Prostate gland (tissue), 2 donors: ENCODE results near the gene MKRN2.

Source experiments
- POLR2A ChIP-seq: fragments of 450-650 bp; IDR thresholded peaks from one replicate; pipeline ENCODE4 v1.6.1; 2016; ENCODE audit warnings: antibody characterized with exemption, mild to moderate bottlenecking
- POLR2AphosphoS5 ChIP-seq: sonication (generic); formaldehyde crosslinking; IDR thresholded peaks from one replicate; pipeline ENCODE4 v1.6.1; 2017; ENCODE audit warnings: antibody characterized with exemption
- TF ChIP-seq, protein P1 (sequence below), 4 experiments: fragments of 200-600 bp in 2 of 4; fragments of 450-650 bp in 2 of 4; sonication (generic) in 2 of 4; IDR thresholded peaks; 1 replicate in 3 of 4; 2 replicates in 1 of 4; pipeline ENCODE4 v1.5.1; 2016 to 2019; ENCODE audit warnings: antibody characterized with exemption in 4 of 4, mild to moderate bottlenecking in 2 of 4, moderate library complexity in 2 of 4

DNA sequence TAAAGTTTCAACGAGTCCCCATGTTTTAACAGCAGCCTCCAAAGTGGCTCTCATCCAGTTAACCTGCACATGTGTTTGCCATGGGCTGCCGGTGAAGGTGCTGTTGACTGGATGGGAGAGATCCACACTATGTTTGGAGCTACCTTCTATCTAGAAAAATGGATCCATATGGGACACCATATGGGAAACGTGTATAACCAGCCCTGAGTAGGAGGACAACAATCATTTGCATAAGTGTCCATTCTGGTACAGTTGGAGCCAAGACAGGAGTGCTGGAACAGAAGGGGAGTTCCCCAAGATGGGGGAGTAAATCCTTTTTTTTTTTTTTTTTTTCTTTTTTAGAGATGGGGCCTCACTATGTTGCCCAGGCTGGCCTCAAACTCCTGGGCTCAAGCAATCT, 36.6 kb downstream of the MKRN2 start:
- TF ChIP-seq, protein P1, sequence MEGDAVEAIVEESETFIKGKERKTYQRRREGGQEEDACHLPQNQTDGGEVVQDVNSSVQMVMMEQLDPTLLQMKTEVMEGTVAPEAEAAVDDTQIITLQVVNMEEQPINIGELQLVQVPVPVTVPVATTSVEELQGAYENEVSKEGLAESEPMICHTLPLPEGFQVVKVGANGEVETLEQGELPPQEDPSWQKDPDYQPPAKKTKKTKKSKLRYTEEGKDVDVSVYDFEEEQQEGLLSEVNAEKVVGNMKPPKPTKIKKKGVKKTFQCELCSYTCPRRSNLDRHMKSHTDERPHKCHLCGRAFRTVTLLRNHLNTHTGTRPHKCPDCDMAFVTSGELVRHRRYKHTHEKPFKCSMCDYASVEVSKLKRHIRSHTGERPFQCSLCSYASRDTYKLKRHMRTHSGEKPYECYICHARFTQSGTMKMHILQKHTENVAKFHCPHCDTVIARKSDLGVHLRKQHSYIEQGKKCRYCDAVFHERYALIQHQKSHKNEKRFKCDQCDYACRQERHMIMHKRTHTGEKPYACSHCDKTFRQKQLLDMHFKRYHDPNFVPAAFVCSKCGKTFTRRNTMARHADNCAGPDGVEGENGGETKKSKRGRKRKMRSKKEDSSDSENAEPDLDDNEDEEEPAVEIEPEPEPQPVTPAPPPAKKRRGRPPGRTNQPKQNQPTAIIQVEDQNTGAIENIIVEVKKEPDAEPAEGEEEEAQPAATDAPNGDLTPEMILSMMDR (IDR thresholded peaks at IDR 0.05), result no peak
- TF ChIP-seq POLR2AphosphoS5 (no peak), POLR2A (no peak)
